ENCODE results near the gene MAP3K4. TPM values are rescaled to one million over a fixed set of nuclear protein-coding genes. Genes with fewer than 3 reads are reported as not detected.
"Not testable (repeated sequence)": the region's sequence is repeated elsewhere in the genome, so short reads cannot be mapped to it uniquely, and the experiment has no call there.

Gene MAP3K4
- polyA plus RNA-seq, 12 donors = 16.3 to 38.2 (median 23.1) TPM; not detected in 1

DNA sequence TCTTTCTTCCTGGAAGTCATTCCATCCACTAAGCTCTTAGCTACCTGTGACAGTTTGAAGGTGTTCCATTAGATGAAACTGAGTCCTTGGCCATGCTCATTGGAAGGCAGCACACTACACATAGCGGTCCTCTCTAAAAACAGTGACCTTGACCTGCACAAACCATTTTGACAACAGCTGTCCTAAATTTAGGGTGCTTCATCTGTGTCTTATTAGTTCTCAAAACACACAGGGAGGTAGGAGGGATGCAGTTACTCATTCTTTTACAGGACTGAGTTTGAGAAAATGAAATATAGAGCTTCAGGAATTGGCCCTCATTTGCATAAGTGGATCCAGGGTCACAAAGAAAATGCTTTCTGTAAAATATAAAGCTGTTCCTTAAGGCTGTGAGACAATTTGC lies 20.4 kb upstream of the MAP3K4 start:
- no peak for DNase-seq

- DNase-seq = no peak
Measured at GRCh38 chr6:160972111-160972510, 19.5 kb upstream of the MAP3K4 start.

- not testable (repeated sequence) for DNase-seq
Measured at GRCh38 chr6:160972594-160972993, 19.0 kb upstream of the MAP3K4 start.

DNA sequence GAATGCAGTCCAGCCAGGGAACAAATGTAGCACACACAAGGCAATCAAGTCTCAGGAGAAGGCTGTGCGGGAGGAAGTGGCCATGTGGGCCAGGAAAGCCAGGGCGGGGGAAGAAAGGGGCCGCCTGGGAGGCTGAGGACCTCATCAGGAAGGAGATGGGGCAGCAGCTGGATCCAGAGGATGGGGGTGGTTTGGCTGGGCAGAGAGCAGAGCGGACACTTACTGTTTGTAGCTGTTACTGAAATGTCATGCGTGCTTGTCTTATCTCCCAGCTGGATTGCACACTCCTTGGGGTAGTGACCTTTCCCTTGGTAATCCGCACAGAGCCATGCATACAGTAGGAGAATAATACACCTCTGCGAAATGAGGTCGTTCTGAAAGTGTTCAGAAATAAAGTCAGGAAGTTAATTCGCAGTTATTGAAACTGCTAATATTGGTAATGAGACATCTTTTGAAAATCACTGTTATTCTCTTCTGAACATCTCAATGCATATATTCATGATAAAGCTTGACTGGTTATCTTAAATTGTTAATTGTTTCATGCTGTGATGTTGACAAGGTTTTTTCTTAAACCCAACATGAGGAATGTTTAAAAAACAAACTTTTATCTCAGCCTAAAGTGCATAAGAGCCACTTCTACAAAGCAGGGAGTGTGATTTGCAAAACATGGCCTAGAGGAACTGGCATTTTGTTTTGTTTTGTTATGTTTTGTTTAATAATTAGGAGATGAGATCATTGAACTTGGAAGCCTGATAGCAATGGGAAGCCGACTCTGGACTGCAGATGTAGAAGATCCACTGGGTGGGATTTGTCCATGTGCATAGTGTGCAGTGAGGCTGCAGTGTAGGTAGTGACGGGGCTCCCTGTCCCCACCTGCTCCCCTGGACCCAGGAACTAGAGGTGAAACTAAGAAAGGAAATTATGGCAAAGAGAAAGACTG lies 18.0 kb upstream of the MAP3K4 start:
- peak; percentile 43 for DNase-seq

- DNase-seq = peak; percentile 81
Measured at GRCh38 chr6:160974304-160974771, 17.2 kb upstream of the MAP3K4 start.

- no peak for DNase-seq
Measured at GRCh38 chr6:160975162-160975561, 16.4 kb upstream of the MAP3K4 start.

DNA sequence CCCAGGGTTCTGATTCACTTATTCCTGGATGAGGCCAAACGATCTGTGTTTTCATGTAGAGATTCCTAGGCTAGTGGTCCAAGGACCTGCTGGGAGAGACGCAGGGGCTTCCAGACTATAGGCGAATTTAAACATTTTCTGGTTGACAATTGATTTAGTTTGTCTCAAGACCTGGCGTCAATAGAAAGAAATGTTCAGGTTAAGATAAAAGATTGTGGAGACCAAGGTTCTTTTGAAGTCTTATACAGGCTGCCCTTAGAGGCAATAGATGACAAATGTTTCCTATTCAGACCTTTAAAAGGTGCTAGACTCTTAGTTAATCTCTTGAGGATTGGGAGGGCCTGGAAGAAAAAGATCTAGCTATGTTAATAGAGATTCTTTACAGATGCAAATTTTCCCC lies 15.6 kb upstream of the MAP3K4 start:
- not testable (repeated sequence) for DNase-seq

GRCh38 chr6:160978141-160978901 lies 13.2 kb upstream of the MAP3K4 start:
- DNase-seq = no peak

- no peak for DNase-seq
Measured at GRCh38 chr6:160979061-160979708, 12.4 kb upstream of the MAP3K4 start.

- not testable (repeated sequence) for DNase-seq
Measured at GRCh38 chr6:160983377-160983948, 8.1 kb upstream of the MAP3K4 start.

GRCh38 chr6:160986851-160987250 lies 4.7 kb upstream of the MAP3K4 start:
- DNase-seq = no peak

DNA sequence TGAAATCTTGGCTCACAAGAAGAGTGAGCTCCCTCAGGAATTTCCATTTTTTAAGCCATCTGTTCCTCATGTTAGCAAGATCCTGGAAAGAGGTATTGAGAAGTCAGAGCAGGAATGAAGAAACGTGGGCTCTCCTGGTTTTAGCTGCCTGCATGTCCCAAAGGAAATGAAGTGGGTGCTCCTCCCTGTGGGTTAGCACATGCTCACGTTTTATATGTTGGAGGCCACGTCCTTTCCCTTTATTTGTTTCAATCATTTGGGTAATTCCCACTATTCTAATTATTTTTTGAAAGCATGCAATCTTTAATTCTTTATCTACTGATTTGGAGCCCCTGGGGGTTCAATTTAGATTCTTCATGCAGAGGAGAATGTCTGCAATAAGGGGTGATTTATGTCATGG lies 4.3 kb upstream of the MAP3K4 start:
- DNase-seq = no peak

- DNase-seq = no peak
Measured at GRCh38 chr6:160990847-160991405, 643 bp upstream of the MAP3K4 start.

- peak; percentile 65 for DNase-seq
Measured at GRCh38 chr6:160992061-160992979, 751 bp downstream of the MAP3K4 start.

DNA sequence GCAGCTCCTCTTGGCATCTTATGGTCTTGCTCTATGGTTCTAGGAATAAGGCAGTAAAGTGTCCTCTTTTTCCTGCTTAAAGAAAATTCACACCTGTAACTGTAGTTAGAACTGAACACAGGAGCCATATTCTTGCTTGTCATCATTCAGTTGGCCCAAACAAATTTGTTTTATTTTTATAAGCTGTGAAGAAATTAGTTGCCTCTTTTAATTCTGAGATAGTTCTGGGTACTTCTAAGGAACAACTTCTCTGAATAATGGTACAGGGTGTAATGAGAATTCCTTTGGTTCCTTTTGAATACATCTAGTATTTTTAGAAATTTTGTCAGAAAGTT lies 1.4 kb downstream of the MAP3K4 start:
- DNase-seq = no peak

GRCh38 chr6:160995271-160995670 lies 3.7 kb downstream of the MAP3K4 start:
- DNase-seq = no peak

DNA sequence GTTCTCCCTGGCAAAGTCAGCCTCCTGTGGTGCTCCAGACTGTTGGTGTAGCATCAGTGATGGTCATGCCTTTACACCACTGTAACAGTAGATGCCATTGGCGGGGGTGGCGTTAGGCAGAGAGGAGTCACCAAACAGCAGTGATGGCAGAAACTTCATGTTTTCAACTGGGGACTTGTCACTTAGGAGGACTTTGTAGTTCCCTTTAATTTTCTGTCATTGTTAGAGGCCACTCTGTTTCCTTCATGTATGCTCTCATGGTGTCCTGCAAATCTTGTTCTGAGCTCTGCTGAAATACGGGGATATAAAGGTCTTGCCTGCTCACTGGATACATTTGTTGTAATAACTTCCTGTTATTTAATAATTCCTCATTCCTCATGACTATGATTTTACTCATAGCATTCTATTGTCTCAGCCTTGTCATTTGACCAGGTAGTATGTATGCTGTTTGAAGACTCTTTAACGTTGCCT lies 4.6 kb downstream of the MAP3K4 start:
- no peak for DNase-seq

DNA sequence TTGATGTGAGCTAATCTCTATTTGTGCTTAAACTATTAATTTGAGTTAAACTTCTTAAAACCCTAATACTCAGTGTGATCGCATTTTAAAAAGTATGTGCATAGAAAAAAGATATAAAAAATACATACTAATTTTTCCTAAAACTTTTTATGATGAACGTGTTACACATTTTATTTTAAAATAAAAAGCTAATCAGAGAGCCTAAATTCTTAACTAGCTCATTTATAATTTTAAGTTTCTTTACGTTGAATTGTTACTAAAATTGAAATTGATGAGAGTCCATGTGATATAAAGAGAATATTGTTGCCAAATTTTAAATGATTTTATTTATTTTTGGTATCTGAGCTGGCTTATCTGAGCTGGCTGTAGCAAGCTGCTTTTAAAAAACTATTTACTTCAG lies 6.6 kb downstream of the MAP3K4 start:
- no peak for DNase-seq

GRCh38 chr6:160998766-160999165 lies 7.2 kb downstream of the MAP3K4 start:
- DNase-seq = no peak

DNA sequence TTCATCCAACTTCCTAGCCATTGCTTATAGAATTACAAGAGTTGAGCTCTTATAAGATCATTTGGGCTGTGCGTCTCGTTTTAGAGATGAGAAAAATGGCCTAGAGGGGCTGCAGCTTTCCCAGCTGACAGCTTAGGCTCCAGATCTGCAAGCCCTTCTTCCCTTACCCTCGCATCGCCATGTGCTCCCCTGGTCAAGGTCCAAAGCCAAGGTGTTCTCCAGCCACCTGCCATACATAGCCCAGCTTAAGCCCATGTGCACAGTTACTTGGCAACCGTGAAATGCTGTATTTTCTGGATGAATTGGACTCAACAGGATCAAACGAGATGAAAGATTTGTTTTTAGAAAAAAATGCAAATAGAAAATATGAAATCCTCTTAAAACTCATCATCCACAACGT lies 7.9 kb downstream of the MAP3K4 start:
- no peak for DNase-seq
